ENCODE measurements around the gene DGKQ.

DNA sequence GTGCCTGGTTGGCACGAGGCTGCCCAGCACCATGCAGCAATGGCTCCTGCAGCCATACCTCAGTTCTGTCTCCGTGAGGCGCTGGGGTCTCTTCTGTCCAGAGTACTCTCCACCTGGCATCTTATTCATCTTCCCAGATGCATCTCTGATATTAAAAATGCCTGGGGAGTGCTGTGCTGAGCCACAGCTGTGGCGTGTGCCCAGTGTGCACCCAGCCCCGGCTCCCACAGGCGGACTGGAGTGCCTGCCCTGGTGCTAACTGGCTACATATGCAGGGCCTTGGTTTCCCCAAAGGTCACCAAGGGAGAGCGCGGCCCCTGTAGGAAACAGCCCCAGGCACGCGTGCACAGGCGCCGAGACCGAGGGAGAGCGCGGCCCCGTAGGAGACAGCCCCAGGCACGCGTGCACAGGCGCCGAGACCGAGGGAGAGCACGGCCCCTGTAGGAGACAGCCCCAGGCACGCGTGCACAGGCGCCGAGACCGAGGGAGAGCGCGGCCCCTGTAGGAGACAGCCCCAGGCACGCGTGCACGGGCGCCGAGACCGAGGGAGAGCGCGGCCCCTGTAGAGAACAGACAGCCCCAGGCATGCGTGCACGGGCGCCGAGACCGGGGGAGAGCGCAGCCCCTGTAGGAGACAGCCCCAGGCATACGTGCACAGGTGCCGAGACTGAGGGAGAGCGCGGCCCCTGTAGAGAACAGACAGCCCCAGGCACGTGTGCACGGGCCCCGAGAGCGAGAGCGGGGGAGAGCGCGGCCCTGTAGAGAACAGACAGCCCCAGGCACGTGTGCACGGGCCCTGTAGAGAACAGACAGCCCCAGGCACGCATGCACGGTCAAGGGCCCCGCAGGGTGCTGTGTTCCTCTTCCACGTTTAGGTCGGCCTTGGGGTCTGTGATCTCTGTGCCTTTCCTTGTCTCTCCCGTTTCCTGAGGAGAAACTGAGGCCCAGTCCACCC lies 26.6 kb downstream of the DGKQ start:
- TF ChIP-seq CTCF (IDR thresholded peaks at IDR 0.05): no peak
- TF ChIP-seq EP300 (IDR thresholded peaks at IDR 0.05; ENCODE audit: low read depth): no peak
- no peak for TF ChIP-seq POLR2A (IDR thresholded peaks at IDR 0.05)
- no peak for TF ChIP-seq POLR2AphosphoS5 (IDR thresholded peaks at IDR 0.05)

Data from transverse colon (tissue), 4 donors.